ENCODE results near the gene VAMP4.
"Not testable (repeated sequence)": the region's sequence is repeated elsewhere in the genome, so short reads cannot be mapped to it uniquely, and the experiment has no call there.

The VAMP4 gene

GRCh38 chr1:171693541-171693940 lies 48.3 kb downstream of the VAMP4 start:
- DNase-seq, result not testable (repeated sequence)

DNA sequence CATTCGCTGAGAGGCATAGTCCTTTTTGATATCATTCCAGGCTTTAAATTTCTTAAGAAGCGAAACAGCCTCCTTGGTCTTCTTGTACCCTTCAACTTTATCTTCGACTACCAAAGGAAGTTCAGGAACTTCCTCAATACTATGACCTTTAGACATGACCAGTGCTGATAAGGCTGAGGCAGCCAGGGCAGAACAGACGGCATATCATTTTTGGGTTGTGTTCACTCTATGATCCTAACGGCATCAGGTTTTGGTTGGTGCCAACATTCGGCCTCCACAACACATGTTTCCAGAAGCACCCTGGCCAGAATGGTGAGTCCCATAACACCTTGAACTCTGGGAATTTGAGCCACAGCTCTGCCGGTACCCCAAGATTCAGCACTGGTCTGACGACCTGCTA lies 58.0 kb downstream of the VAMP4 start:
- no peak for DNase-seq

- no peak for DNase-seq
These were observed 61.5 kb downstream of the VAMP4 start for GRCh38 chr1:171680339-171680738.

- DNase-seq, result no peak
These were observed 65.0 kb downstream of the VAMP4 start for GRCh38 chr1:171676823-171677222.

- DNase-seq, result no peak
These were observed 67.1 kb downstream of the VAMP4 start for GRCh38 chr1:171674431-171675405.

DNA sequence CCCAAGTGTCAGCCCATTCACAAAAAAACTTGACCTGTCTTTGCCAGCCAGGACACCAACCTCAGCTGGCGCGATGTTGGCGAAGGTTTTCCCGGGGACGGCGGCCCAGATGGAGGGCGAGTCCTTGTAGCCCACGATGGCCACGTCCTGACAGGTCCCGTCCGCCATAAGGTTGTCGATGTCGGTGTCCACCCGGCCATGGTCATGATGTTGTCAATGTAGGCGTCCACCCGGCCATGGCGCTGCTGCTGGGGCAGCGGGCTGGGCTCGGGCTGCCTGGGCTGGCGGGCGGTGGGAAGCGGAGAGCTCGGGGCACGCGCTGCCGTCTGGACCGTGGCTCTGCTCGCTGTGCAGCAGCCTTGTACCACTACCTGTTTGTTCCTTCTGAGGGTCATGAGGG lies 71.1 kb downstream of the VAMP4 start:
- no peak for DNase-seq

- DNase-seq, result no peak
These were observed 73.5 kb downstream of the VAMP4 start for GRCh38 chr1:171668372-171668771.

- no peak for DNase-seq
These were observed 75.6 kb downstream of the VAMP4 start for GRCh38 chr1:171666114-171666769.

DNA sequence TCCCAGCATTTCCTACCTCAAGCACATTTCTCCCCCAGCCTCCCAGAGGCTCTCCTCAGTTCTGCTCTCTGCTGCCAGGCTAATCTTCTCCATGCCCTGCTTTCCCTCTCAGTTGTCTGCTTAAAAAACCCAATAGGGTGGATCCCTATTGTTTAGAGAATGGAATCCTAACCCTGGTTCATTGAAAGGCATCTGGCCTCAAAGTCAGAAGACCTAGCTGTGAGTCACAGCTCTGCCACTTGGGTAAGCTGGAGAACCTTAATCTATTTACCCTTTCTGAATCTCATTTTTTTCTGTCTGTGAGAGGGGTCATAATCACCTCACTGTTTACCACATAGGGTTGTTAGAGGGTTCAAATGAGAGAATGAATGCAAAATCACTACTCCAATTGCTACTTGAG lies 76.9 kb downstream of the VAMP4 start:
- no peak for DNase-seq

DNA sequence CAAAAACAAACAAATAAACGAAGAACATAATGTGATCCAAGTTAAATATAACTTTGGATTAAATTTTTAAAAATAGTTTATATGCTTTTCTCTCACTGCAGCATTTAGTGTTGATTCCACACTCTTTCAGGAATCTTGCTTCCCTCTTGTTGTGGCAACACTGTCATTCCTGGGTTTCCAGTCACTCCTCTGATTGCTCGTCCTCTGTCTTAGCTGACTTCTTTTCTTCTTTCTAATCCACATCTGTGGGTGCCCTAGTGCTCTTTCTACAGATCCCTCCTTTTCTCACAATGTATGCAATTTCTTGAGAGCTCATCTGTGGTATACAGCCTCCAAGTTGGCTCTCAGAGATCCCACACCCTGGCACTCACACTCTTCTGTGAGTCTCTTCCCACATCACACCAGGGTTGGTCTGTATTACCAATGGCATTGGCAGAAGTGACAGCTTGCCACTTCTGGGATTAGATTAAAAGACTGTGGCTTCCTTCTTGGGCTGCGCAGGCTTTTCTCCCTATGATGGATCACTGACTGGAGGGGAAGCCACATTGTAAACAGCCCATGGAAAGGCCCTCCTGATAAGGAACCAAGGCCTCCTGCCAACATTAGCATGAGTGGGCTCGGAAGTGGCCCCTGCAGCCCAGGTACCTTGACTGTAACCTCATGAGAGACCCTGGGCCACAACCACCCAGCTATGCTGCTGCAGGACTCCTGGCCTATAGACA lies 77.8 kb downstream of the VAMP4 start:
- DNase-seq, result no peak

GRCh38 chr1:171663036-171663853 lies 78.6 kb downstream of the VAMP4 start:
- DNase-seq, result no peak

GRCh38 chr1:171661076-171661650 lies 80.7 kb downstream of the VAMP4 start:
- no peak for DNase-seq

DNA sequence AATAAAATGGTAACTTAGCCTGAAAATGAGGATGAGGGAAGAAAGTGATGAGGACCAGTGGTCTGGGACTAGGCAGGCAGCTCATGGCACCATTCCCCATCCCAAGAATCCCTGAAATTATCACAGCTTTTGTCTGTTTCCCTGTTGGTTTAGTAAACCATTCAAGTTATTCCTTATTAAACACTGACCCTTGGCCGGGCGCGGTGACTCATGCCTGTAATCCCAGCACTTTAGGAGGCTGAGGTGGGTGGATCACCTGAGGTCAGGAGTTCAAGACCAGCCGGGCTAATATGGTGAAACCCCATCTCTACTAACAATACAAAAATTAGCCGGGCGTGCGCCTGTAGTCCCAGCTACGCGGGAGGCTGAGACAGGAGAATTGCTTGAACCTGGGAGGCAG lies 85.7 kb downstream of the VAMP4 start:
- DNase-seq, result not testable (repeated sequence)

DNA sequence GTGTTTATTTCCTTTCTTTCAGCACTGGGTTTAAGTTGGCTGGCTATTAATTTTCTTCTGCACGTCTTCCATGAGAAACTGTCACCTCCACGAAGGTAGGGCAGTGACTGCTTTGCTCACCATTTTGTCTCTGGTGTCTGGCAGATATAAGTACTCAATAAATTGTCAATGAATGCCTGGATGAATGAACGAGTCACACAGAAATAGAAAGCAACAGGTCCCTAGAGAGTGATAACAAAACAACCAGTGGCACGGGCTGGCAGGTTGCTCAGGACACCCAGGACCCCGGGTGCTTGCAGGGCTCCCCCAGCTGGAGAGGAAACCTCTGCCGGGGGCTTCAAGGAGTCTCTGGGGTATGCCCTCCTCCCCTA lies 86.1 kb downstream of the VAMP4 start:
- DNase-seq, result no peak

GRCh38 chr1:171654942-171655745 lies 86.7 kb downstream of the VAMP4 start:
- no peak for DNase-seq

- peak; percentile 44 for DNase-seq
These were observed 87.5 kb downstream of the VAMP4 start for GRCh38 chr1:171654201-171654941.

DNA sequence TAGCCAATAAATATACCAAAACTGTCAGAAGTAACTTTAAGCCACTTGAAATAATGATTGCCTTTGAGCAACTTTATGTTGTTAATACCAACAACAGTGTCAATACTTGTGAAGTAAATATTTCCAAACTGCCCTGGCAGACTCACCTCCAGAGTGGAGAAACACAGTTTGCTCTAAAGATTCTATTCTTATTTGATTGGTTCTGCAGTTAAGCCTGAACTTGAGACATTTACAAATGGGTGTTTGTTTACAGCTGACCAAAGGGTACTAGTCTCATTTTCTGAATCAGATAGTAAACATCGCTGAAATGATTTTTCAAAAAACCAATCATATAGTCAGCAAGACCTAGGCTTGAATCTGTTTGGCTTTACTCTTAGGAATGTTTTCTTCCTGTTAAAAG lies 88.1 kb downstream of the VAMP4 start:
- no peak for DNase-seq

GRCh38 chr1:171652234-171652822 lies 89.5 kb downstream of the VAMP4 start, which contains the start of gene MYOC:
TSS of gene MYOC (minus strand) at chr1:171652688. CDS start at chr1:171652611, 77 bp downstream.
- no peak for DNase-seq

Measured in kidney glomerular epithelial cell (primary cell).